ENCODE results near the gene STRN.

DNA sequence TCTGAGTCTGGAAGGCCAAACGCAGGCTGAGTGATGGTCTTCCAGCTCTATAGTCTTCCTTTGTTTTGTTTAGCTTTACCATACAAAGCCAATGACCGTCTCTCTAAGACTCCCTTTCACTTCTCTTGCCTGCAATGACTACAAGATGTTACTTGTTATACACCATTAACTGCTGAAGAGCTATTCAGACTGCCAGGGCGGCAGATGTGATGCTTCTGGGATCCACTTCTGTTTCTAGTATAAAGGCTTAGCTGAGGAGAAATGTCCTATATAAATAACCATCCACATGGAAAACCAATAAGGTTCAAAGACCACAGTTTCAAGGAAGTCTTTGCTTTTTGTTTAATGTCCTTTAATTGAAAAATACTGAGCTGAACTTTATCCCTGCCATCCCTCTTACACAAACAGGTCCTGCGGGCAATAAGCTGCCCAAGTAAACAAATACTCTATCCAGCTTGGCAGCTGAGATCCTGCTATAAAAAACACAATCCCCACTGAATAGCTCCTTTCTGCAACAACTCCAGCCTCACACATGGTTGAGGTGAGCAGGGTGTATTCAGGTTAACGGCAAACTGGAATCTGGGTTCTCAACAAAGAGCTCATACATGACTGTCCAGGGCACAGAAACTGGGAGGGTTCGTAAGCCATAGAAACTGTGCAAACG is 145.3 kb downstream of the STRN start:
- TF ChIP-seq, protein P1, sequence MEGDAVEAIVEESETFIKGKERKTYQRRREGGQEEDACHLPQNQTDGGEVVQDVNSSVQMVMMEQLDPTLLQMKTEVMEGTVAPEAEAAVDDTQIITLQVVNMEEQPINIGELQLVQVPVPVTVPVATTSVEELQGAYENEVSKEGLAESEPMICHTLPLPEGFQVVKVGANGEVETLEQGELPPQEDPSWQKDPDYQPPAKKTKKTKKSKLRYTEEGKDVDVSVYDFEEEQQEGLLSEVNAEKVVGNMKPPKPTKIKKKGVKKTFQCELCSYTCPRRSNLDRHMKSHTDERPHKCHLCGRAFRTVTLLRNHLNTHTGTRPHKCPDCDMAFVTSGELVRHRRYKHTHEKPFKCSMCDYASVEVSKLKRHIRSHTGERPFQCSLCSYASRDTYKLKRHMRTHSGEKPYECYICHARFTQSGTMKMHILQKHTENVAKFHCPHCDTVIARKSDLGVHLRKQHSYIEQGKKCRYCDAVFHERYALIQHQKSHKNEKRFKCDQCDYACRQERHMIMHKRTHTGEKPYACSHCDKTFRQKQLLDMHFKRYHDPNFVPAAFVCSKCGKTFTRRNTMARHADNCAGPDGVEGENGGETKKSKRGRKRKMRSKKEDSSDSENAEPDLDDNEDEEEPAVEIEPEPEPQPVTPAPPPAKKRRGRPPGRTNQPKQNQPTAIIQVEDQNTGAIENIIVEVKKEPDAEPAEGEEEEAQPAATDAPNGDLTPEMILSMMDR (IDR thresholded peaks at IDR 0.05; ENCODE audit: low read depth, low read length) = no peak
- no peak for TF ChIP-seq POLR2A (IDR thresholded peaks at IDR 0.05; ENCODE audit: extremely low read depth, insufficient read length)

Measured in NB4 (cell line).